CD4-positive, alpha-beta T cell treated with Interleukin-21 for 1 hour (primary cell): Measurements from ENCODE around the gene PNPLA2.

Source experiments
- DNase-seq: peaks from one replicate; pipeline ENCODE4 v3.0.0-alpha.2; 2020

Gene PNPLA2

DNA sequence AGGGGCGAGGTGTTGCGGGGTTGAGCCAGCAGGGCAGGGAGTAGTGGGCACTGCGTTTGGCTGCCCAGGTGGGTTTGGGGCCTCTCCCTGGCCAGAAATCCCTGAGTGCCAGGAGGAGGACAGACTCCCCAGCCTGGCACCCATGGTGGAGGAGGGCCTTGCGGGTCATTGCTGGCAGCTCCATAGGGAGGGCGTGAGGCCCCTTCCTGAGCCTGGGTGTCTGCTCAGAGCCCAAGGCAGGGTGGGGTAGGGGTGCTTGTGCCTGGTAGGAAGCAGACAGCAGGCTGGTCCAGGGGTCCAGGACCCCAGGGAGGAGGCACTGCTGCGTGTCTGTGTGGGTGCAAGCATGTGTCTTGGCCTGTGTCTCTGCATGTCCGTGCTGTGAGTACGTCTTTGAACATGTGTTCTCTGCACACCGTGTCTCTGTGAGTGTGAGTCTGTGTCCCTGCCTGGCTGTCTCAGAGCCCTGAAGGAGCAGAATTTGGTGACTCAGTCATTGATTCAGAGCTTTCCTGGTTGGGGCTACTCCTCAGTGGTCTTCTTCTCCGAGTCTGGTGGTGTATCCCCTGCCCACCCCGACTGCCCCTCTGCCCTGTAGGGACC, 27.9 kb downstream of the PNPLA2 start:
- DNase-seq = no peak

DNA sequence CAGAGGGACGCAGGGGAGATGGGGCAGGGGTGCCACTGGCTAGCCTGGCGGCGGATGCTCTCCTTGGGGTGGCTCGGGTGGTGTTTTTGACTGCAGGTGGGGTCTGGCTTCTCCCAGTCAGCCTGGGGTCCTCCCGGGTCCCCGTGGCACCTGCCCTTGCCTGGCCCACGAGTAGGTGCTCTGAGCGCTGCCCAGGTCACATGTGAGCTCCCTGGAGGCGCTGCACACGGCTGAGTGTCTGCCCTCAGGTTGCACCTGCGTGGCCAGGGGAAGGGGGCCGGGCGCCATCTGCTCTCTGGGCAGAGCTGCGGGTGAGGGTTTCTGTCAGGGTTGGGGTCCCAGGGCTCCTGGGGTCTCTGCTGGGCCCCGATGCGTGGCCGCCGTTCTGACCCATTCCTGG, 29.2 kb downstream of the PNPLA2 start:
- DNase-seq = no peak

DNA sequence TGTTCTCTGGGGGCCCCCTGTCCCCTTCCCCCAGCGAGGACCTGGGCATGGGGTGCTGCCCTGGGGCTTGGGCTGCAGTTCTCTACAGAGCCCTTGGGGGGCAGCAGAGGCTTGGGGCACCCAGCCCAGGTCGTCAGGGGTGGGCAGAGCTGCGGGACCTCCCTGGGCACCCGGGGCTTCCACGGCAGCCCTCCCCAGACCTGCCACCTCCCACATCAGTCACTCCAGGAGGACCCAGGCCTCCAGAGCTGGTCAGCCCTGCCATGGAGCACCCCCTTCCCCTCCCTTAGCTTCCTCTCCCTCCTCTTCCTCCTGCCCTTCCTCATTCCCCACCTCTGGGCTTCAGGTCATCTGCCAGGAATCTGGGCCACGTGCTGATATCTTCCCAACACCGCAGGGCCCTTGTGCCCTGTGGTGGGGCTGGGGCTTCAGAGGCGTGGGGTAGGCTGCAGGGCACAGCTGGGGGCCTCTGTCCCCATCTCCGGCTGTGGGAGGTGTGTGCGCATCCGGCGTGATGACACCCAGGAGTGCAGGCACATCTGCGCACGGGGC, 29.7 kb downstream of the PNPLA2 start:
- DNase-seq = peak; percentile 71

DNA sequence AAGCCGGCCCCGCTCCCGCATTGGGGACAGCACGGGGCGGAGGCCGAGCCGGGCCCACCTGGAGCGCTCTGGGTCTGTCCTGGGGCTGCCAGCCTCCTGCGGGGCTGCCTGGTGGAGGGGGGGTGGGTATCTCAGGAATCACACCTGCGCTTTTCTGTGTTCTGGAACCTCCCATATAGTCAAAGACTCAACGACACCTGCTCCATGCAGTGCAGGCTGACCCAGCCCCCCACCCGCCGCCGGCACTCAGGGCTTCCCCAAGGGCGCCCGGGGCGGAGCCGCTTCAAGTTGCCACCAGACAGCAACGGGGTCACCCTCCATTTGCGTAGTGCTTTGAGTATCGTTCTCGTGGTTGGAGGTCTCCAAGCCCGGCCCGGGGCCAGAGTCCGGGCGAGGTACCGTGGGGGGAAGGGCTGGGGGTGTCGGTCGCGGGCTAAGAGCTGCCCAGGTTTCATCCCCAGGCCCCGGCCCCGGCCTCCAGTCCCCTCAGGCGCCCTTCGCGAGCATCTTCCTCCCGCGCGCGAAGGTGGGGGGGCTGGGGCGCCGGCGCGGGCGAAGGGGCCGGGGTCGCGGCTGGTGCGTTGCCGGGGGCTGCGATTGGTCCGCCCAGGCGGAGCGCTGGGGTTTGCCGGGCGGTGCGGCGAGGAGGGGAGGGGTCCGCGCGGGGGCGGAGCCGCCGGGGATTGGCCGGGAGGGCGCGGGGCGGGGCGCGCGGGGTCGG, 30.6 kb downstream of the PNPLA2 start:
- peak; percentile 42 for DNase-seq

DNA sequence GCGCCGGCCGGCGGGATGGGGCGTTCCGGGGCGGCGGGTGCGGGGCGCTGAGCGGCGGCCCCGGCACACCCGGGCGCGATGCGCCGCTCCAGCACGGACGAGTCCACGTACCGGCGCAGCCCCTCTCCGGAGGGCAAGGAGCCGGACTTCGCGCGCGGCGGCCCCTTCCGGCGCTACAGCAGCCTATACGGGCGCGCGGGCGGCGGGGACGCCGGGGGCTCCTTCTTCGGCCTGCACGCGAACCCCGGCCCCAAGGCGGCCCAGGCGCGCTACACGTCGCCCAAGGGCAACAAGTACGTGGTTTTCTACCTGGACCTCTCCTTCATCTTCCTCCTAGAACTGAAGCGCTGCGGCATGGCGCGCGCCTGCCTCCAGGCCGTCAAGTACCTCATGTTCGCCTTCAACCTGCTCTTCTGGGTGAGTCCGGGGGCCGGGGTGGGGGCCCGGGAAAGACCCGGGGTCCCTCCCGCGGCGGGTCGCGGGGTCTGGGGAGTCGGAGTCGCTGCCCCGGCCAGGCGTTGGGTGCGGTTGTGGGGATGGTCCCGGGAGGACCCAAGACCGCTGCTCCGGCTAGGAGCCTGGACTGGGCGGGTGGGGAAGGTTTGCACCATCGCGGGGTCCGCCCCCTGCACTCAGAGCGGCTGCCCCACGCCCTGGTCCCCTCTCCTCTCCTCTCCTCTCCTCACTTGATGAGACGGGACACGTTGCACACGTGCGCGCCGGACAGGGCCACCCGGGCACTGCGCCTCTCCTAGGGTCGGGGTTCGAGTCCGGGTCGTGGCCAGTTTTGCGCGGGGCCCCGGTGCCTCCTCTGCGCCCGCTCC, 31.4 kb downstream of the PNPLA2 start:
- DNase-seq = no peak

DNA sequence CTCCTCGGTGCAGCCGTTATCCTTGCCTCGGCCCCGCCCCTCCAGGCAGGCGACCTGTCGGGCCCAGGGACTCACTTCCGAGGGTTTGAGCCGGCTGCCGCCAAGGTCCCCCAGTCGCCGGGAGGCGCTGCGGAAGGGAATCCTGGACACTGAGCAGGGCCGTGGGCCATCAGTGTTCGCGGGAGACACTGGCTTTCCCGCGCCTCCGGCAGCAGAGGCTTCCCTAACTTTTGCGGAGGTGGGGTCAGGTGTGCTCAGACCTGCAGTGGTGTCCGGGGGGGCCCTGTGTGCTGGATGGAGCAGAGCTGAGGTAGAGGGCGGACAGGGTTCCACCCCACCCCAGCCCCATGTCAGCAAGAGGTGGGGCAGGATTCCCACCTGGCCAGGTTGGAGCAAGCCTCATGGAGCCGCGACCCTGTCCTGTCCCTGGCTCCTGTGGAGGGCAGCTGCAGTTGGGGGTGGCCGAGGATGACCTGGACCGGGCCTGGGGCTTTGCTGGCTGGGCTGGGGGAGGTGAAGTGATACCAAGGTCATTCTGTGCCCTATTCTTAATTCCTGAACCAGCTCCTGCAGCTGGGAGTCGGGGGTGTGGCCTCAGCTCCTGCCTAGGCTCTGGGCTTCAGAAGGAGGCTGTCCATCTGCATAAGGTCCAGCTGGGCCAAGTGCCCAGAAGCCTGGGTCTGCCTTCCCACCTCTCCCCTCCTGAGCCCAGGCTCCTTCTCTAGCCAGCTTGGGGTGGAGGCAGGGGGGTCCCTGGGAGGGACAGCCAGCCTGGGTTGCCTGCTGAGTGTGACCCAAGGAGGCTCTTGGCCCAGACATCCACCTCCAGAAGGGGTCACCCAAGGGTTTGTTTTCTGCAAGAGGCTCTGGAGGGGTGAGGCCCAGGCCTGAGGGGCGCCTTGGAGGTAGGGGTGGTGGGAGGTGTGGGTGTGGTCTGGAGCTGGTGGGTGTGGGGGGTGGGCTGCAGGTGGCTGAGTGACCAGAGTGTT, 32.4 kb downstream of the PNPLA2 start:
- no peak for DNase-seq

DNA sequence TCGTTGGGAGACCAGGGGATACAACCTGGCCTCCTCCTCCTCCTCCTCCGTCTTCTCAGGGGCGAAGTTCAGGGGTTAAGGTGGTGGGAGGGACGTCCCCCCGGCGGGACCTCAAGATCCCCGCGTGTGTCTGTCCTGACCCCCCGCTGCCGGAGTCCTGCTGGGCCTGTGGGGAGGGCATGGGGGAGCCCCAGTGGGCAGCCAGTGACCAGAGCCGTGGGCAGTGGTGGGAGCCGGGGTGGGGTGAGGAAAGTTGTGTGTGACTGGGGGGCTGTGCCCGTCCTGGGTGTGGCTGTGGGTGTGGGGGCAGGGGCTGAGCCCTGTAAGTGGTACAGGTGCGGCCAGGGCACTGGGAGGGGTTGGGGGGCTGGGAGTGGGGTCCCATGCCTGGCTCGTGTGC, 34.0 kb downstream of the PNPLA2 start:
- no peak for DNase-seq

DNA sequence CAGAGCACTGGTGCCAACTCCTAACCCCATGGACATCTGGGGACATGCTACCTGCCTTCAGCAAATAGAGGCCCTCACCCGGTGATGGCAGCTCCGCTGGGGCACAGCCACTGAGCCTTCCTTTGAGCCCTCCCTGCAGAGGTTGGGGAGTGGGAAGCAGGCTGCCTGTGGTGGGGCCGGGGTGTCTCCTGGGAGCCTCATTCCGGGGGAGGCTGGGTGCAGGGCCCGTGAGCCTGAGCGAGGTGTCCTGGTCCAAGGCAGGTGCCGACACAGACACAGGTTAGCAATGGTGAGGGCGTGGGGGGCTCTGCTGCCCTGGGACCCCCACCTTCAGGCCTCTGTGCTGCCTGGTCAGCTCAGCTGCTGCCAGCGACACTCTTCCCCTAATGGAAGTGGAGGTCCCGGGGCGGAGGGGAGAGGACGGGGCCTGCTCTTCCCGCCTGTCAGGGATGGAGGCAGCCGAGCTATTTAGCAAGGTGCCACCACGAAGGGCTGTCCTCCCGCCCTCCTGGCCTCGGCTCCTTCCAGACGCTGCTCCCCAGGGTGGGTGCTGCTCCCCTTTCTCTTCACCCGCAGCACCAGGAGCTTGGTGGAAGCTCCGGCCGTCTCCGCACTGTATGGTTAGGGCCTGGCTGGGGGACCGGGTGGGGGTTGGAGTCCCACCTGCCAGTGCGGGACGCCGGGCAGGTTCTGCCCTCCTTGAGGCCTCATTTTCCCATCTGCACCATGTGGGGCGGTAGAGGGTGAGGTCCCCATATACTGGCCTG, 35.2 kb downstream of the PNPLA2 start:
- no peak for DNase-seq

DNA sequence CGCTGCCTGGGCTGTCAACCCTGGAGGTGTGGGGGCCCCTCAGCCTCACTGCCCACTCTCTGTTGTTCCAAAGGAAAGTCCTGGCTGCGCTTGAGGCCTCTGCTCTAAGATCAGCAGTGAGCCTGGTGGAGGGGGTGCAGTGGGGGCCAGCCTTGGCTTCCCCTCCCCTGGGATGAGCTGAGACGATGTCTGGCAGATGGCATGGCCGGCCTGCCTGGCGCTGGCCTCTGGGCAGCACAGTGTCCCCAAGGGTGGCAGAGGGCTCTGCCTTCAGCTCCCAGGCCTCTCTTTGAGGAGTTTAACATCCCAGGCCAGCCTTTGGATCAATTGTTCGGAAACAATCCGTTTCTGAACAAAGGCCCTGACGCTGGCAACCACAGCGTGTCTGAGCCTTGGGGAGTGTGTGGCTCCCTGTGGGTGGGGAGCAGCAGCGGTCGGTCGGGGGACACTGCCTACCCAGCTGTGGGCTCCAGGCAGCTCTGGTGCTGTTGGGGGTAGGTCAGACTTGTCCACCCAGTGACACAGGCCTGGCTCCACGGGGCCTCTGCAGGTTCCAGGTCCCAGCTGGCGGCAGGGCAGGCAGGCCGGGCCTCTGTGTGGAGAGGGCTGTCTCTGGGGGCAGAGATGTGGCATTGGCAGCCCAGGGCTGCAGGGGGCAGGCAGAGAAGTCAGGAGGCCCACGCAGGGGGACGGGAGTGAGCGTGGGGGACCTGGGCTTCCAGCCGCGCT, 36.1 kb downstream of the PNPLA2 start:
- DNase-seq = no peak

DNA sequence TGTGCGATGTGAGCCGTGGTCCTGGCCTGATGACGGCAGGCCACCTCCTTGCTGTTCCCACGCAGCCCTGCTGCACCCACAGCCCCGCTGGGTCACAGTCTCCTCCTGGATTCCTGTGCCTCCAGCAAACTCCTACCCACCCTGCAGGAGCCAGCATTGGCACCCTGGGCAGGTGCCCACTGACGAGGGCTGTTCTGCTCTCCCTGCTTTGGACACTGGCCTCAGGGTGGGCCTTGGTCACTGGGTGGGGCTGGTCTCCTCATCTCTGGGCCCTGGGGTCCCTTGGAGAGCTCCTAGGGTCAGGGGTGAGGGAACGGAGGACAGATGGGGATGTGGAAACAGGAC, 36.6 kb downstream of the PNPLA2 start:
- DNase-seq = no peak

DNA sequence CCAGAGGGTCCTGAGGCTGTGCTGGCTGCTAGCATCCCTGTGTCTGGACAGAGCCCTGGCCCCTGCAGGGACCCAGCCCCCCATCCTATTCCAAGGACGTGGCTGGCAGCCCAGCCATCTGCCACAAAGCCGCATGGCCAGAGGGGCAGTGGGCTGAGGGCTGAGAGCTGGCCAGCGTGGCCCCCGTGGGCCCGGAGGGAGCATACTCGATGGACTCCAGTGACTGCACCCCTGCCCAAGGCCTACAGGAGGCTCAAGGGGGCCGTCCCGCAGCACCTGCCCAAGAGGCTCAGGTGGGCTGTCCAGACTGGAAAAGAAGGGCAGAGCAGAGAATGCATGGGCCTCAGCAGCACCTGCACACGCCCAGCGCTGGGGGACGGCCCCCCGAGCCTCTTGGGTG, 37.1 kb downstream of the PNPLA2 start:
- no peak for DNase-seq

DNA sequence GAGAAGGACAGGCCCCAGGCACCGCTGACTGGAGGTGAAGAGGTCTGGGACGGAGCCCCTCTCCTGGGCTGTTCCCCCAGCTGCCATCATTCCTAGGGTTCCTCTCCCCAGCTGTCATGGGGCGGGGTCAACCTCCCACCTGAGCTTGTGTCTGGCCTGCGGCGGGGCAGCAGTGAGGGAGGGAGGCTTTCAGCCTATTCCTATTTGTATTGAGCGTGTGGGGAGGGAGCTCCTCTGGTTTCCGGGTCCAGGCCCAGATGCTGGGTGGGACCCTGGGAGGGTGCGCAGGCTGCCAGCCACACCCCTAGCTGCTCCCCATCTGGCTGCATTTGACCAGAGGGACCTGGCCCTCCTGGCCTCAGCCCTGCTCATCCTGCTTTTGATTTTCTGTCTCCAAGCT, 37.7 kb downstream of the PNPLA2 start:
- DNase-seq = no peak

DNA sequence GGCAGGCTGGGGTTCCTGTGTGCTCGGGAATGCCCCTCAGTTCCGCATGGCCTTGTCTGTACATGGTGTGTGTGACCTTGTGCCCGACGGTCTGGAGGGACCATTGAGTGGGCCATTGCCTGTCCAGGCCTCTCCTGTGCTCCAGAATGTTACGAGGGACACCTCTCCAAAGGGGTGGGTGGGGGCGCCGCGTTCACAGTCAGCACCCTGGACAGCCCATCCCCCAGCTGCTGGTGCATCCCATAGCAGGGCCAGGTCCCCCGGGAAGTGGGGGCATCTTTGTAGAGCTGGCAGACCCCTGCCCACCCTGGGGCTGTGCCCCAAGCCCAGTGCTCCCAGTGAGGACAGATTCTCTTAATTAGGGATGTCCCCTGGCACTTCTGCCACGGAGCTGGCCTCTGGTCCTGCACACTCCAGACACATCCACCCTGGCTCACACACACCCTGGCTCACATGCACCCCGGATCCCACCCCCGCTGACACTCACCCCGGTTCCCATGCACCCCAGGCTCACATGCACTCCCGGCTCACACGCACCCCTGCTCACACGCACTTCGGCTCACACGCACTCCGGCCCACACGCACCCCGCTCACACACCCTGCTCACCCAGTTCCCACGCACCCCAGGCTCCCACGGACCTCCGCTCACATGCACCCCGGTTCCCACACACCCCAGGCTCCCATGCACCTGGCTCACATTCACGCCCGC, 39.5 kb downstream of the PNPLA2 start:
- DNase-seq = no peak

DNA sequence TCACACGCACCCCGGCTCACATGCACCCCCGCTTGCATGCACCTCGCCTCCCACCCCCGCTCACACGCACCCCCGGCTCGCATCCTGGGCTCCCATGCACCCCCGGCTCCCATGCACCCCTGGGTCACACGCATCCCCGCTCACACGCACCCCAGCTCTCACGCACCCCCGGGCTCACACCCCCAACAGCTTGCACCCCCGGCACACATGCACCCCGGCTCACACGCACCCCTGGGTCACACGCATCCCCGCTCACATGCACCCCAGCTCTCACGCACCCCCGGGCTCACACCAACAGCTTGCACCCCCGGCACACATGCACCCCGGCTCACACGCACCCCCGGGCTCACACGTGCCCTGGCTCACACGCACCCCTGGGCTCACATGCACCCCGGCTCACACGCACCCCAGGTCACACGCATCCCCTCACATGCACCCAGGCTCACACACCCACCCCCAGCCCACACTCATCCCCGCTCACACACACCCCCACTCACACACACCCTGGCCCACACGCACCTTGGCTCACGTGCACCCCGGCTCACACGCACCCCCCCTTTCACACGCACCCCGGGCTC, 40.1 kb downstream of the PNPLA2 start:
- DNase-seq = no peak

DNA sequence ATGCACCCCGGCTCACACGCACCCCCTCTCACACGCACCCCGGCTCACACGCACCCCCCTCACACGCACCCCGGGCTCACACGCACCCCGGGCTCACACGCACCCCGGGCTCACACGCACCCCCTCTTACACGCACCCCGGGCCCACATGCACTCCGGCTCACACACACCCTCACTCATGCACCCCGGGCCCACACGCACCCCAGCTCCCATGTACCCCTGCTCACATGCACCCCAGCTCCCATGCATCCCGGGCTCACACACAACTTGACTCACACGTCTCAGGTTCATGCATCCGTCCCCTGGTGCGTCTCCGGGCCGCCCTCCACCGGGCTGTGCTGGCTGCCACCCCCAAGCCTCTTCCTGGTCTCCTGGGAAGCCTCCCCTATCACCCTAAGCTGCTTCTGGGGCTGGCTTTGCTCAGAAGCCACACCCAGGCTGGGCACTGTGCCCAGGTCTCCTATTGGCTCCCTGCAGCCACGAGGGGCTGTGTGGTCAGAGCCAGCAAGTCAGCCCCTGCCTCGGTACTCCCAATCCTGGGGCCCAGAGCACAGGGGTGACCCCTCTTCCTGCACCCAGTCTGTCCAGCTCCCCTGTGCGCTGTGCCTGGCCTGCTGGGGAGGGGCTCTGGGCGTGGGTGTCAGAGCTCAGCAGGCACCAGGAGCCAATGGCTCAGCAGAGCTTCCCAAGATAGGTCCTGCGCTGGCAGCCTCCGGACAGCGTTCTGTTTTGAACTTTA, 40.8 kb downstream of the PNPLA2 start:
- DNase-seq = no peak

DNA sequence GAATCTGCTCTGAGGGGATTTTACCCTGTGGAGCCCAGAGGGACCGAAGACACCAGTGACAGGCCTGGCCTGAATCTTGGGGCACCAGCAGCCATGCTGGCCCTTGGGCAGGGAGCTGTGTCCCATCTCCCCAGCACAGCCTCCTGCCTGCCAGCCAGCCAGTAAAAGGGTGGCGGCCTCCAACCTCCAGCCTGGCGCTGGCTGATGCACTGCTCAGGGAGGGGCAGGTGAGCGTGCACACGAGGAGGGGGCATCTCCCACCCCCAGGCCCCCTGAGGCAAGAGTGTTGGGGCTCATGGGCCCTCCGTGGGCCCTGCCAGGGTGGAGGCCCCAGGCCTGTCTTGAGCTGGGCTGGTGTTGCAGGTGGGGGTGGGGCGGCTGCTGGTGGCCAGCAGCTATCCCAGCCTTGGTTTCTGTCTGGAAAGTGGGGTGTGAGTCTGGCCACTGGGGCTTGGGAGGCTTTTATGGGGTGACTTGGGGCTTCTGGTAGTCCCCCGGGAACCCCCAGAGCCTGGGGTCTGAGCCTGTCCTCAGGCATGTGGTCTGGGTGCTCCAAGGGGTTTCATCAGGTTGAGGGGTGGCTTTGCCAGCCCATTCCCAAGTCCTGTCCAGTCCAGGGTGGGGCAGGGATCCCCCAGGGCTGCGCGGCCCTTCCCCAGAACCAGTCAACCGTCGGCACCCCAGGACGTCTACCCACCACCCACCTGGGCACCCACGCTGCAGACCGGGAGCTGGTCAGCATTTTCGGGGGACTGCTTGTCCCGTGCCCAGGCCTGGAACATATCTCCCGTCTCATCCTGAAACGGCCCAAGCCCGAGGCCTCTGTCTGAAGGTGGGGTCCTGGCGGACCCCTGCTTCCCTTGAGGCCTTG, 41.8 kb downstream of the PNPLA2 start:
- DNase-seq = no peak

DNA sequence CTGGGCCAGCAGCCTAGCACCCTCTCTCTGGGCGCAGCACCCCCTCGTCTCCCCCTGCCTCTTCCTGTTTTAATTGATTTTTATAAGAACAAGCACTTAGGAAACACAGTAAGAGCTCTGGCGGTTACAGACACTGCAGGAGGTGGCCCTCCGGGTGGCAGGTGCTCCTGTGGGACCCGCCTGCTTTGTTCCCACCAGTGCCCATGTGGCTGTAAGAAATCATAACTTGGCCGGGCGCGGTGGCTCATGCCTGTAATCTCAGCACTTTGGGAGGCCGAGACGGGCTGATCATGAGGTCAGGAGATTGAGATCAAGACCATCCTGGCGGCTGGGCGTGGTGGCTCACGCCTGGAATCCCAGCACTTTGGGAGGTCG, 42.4 kb downstream of the PNPLA2 start:
- DNase-seq = no peak

DNA sequence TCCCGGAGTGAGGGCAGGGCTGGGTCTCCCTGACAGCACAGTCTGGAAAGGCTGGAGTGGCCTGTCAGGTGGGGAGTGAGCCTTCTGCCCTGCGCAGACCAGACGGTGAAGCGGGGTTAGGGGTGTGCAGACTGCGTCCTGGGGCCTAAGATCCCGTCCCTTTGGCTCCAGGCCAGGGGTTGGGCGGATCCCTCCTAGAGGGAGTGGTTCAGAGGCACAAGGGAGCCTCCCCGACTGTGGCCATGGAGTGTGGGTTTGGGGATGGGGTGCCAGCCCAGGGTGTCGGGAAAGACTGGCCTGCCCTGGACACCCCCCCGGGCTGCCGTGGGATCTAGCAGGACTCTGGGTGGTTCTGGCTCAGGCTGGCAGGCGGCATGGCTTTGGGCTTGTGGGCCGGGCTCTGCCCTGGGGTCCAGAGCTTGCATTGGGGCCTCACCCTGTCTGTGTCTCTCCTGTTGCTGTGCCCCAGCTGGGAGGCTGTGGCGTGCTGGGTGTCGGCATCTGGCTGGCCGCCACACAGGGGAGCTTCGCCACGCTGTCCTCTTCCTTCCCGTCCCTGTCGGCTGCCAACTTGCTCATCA, 43.5 kb downstream of the PNPLA2 start:
- no peak for DNase-seq
